ENCODE data around the gene NECTIN1. TPM values are rescaled to one million over a fixed set of nuclear protein-coding genes. Genes with fewer than 3 reads are reported as not detected.

NECTIN1 gene
- total RNA-seq, 2 experiments from 2014 or later: 1.6 to 1.7 TPM

- DNase-seq (no peak), ATAC-seq (no peak)
- intact Hi-C loops (cut with DNase I, micrococcal nuclease): no loop called here
- no peak overlapping the region for H3K4me3 Mint-ChIP-seq
- H3K27ac Mint-ChIP-seq: no peak overlapping the region
- ChIA-PET CTCF (no interaction called here), POLR2A (no interaction called here)
- H3K36me3 Mint-ChIP-seq (ENCODE audit: low read depth): no peaks in the 10 kb centered on the region
- peaks cover 9% of the 10 kb centered on the region for H3K9me3 Mint-ChIP-seq (ENCODE audit: low read depth)
- H3K4me1 Mint-ChIP-seq: no peaks in the 10 kb centered on the region
- peaks cover 28% of the 10 kb centered on the region for H3K27me3 Mint-ChIP-seq
Measured at GRCh38 chr11:119765628-119766027, 36.6 kb upstream of the NECTIN1 start.

GRCh38 chr11:119764108-119764868, 35.3 kb upstream of the NECTIN1 start:
- Mint-ChIP-seq H3K27me3 (peaks cover 24% of the 10 kb centered on the region), H3K36me3 (ENCODE audit: low read depth) (no peaks in the 10 kb centered on the region), H3K9me3 (ENCODE audit: low read depth) (peaks cover 9% of the 10 kb centered on the region), H3K4me3 (no peak overlapping the region), H3K4me1 (no peaks in the 10 kb centered on the region), H3K27ac (no peak overlapping the region)
- CTCF ChIA-PET: no interaction called here
- POLR2A ChIA-PET: no interaction called here
- intact Hi-C loops (cut with DNase I, micrococcal nuclease): no loop called here
- DNase-seq: no peak
- no peak for ATAC-seq

- DNase-seq (no peak), ATAC-seq (no peak)
- intact Hi-C loops (cut with DNase I, micrococcal nuclease): no loop called here
- H3K4me1 Mint-ChIP-seq: no peaks in the 10 kb centered on the region
- H3K9me3 Mint-ChIP-seq (ENCODE audit: low read depth): peaks cover 9% of the 10 kb centered on the region
- H3K27me3 Mint-ChIP-seq: peaks cover 24% of the 10 kb centered on the region
- no peaks in the 10 kb centered on the region for H3K36me3 Mint-ChIP-seq (ENCODE audit: low read depth)
- POLR2A ChIA-PET: no interaction called here
- no peak overlapping the region for H3K27ac Mint-ChIP-seq
- H3K4me3 Mint-ChIP-seq: no peak overlapping the region
- CTCF ChIA-PET: no interaction called here
Measured at GRCh38 chr11:119763071-119763728, 34.2 kb upstream of the NECTIN1 start.

GRCh38 chr11:119759747-119760412, 30.9 kb upstream of the NECTIN1 start:
- no peaks in the 10 kb centered on the region for H3K4me1 Mint-ChIP-seq
- H3K36me3 Mint-ChIP-seq (ENCODE audit: low read depth): no peaks in the 10 kb centered on the region
- DNase-seq: no peak
- H3K27me3 Mint-ChIP-seq: peaks cover 18% of the 10 kb centered on the region
- H3K4me3 Mint-ChIP-seq: no peak overlapping the region
- ATAC-seq: no peak
- POLR2A ChIA-PET: no interaction called here
- CTCF ChIA-PET: interaction anchor here (1.1 kb wide), 1 partner anchor 31 kb away, joined by 4 read pairs; the partner anchor contains the start of gene NECTIN1
- intact Hi-C loops (cut with DNase I, micrococcal nuclease): no loop called here
- no peaks in the 10 kb centered on the region for H3K9me3 Mint-ChIP-seq (ENCODE audit: low read depth)
- no peak overlapping the region for H3K27ac Mint-ChIP-seq

- no peak overlapping the region for H3K4me3 Mint-ChIP-seq
- intact Hi-C loops (cut with DNase I, micrococcal nuclease): no loop called here
- DNase-seq: no peak
- CTCF ChIA-PET: interaction anchor here (0.9 to 1.2 kb wide), 3 partner anchors 9 to 31 kb away, joined by 3 to 4 read pairs (median 4); partner anchors contain the start of gene NECTIN1
- H3K9me3 Mint-ChIP-seq (ENCODE audit: low read depth): no peaks in the 10 kb centered on the region
- H3K27ac Mint-ChIP-seq: no peak overlapping the region
- no peaks in the 10 kb centered on the region for H3K4me1 Mint-ChIP-seq
- ATAC-seq: no peak
- H3K36me3 Mint-ChIP-seq (ENCODE audit: low read depth): no peaks in the 10 kb centered on the region
- POLR2A ChIA-PET: no interaction called here
- peaks cover 15% of the 10 kb centered on the region for H3K27me3 Mint-ChIP-seq
Measured at GRCh38 chr11:119759324-119759723, 30.3 kb upstream of the NECTIN1 start.

- Mint-ChIP-seq H3K36me3 (ENCODE audit: low read depth) (no peaks in the 10 kb centered on the region), H3K27ac (no peak overlapping the region), H3K27me3 (peaks cover 12% of the 10 kb centered on the region), H3K9me3 (ENCODE audit: low read depth) (no peaks in the 10 kb centered on the region), H3K4me1 (no peaks in the 10 kb centered on the region), H3K4me3 (no peak overlapping the region)
- DNase-seq (no peak), ATAC-seq (no peak)
- CTCF ChIA-PET: interaction anchor here (0.9 to 1.8 kb wide), 4 partner anchors 8 to 69 kb away, joined by 3 to 5 read pairs (median 4); no protein-coding TSS in a partner anchor
- intact Hi-C loops (cut with DNase I, micrococcal nuclease): no loop called here
- POLR2A ChIA-PET: no interaction called here
Measured at GRCh38 chr11:119758291-119758690, 29.3 kb upstream of the NECTIN1 start.

- H3K4me1 Mint-ChIP-seq: no peaks in the 10 kb centered on the region
- H3K27me3 Mint-ChIP-seq: peaks cover 8% of the 10 kb centered on the region
- no peak for DNase-seq
- ChIA-PET POLR2A (no interaction called here), CTCF (interaction anchor here (1.2 to 1.8 kb wide), 2 partner anchors 26 to 69 kb away, joined by 4 to 5 read pairs; no protein-coding TSS in a partner anchor)
- H3K36me3 Mint-ChIP-seq (ENCODE audit: low read depth): no peaks in the 10 kb centered on the region
- no peaks in the 10 kb centered on the region for H3K9me3 Mint-ChIP-seq (ENCODE audit: low read depth)
- intact Hi-C loops (cut with DNase I, micrococcal nuclease): no loop called here
- no peak overlapping the region for H3K27ac Mint-ChIP-seq
- no peak for ATAC-seq
- H3K4me3 Mint-ChIP-seq: no peak overlapping the region
Measured at GRCh38 chr11:119757378-119757777, 28.4 kb upstream of the NECTIN1 start.

GRCh38 chr11:119756169-119756865, 27.3 kb upstream of the NECTIN1 start:
- H3K4me3 Mint-ChIP-seq: no peak overlapping the region
- H3K4me1 Mint-ChIP-seq: peaks cover 7% of the 10 kb centered on the region
- ChIA-PET CTCF (interaction anchor here (1.2 to 1.8 kb wide), 2 partner anchors 13 to 25 kb away, joined by 3 to 5 read pairs; no protein-coding TSS in a partner anchor), POLR2A (no interaction called here)
- H3K36me3 Mint-ChIP-seq (ENCODE audit: low read depth): no peaks in the 10 kb centered on the region
- ATAC-seq (no peak), DNase-seq (no peak)
- H3K27ac Mint-ChIP-seq: no peak overlapping the region
- intact Hi-C loops (cut with DNase I, micrococcal nuclease): no loop called here
- H3K9me3 Mint-ChIP-seq (ENCODE audit: low read depth): no peaks in the 10 kb centered on the region
- H3K27me3 Mint-ChIP-seq: peaks cover 13% of the 10 kb centered on the region

GRCh38 chr11:119755356-119756071, 26.5 kb upstream of the NECTIN1 start:
- Mint-ChIP-seq H3K4me3 (no peak overlapping the region), H3K9me3 (ENCODE audit: low read depth) (no peaks in the 10 kb centered on the region), H3K36me3 (ENCODE audit: low read depth) (no peaks in the 10 kb centered on the region), H3K27ac (no peak overlapping the region), H3K4me1 (peaks cover 8% of the 10 kb centered on the region), H3K27me3 (peaks cover 14% of the 10 kb centered on the region)
- DNase-seq: no peak
- ATAC-seq: no peak
- ChIA-PET CTCF (interaction anchor here (0.7 to 1.2 kb wide), 3 partner anchors 12 to 124 kb away, joined by 3 read pairs; no protein-coding TSS in a partner anchor), POLR2A (no interaction called here)
- intact Hi-C loops (cut with DNase I, micrococcal nuclease): no loop called here

GRCh38 chr11:119754656-119755355, 25.8 kb upstream of the NECTIN1 start:
- ChIA-PET CTCF (interaction anchor here (0.7 to 1.2 kb wide), 3 partner anchors 11 to 125 kb away, joined by 3 read pairs; no protein-coding TSS in a partner anchor), POLR2A (no interaction called here)
- Mint-ChIP-seq H3K27me3 (peaks cover 16% of the 10 kb centered on the region), H3K4me3 (no peak overlapping the region), H3K4me1 (peaks cover 8% of the 10 kb centered on the region), H3K9me3 (ENCODE audit: low read depth) (no peaks in the 10 kb centered on the region), H3K27ac (no peak overlapping the region), H3K36me3 (ENCODE audit: low read depth) (no peaks in the 10 kb centered on the region)
- intact Hi-C loops (cut with DNase I, micrococcal nuclease): no loop called here
- ATAC-seq (no peak), DNase-seq (no peak)
